Mammary microvascular endothelial cell (primary cell): ENCODE results near the gene TNFRSF6B. TPM values are rescaled to one million over a fixed set of nuclear protein-coding genes. Genes with fewer than 3 reads are reported as not detected.

Source experiments
- total RNA-seq: library from RNA; depleted of rRNA; stranded (reverse); fragments of >200 nt; gene quantifications from 2 replicates; pipeline ENCODE4 v1.2.3, GENCODE V29; 2015

TNFRSF6B gene
- total RNA-seq, result 298 and 328 TPM in 2 replicates

DNA sequence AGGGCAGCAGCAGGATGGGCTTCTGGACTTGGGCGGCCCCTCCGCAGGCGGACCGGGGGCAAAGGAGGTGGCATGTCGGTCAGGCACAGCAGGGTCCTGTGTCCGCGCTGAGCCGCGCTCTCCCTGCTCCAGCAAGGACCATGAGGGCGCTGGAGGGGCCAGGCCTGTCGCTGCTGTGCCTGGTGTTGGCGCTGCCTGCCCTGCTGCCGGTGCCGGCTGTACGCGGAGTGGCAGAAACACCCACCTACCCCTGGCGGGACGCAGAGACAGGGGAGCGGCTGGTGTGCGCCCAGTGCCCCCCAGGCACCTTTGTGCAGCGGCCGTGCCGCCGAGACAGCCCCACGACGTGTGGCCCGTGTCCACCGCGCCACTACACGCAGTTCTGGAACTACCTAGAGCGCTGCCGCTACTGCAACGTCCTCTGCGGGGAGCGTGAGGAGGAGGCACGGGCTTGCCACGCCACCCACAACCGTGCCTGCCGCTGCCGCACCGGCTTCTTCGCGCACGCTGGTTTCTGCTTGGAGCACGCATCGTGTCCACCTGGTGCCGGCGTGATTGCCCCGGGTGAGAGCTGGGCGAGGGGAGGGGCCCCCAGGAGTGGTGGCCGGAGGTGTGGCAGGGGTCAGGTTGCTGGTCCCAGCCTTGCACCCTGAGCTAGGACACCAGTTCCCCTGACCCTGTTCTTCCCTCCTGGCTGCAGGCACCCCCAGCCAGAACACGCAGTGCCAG lies at the start of gene TNFRSF6B:
TNFRSF6B (plus strand) TSS at position 25 of the 729 bp plus-strand sequence; CDS start at position 141, 116 bp downstream.

DNA sequence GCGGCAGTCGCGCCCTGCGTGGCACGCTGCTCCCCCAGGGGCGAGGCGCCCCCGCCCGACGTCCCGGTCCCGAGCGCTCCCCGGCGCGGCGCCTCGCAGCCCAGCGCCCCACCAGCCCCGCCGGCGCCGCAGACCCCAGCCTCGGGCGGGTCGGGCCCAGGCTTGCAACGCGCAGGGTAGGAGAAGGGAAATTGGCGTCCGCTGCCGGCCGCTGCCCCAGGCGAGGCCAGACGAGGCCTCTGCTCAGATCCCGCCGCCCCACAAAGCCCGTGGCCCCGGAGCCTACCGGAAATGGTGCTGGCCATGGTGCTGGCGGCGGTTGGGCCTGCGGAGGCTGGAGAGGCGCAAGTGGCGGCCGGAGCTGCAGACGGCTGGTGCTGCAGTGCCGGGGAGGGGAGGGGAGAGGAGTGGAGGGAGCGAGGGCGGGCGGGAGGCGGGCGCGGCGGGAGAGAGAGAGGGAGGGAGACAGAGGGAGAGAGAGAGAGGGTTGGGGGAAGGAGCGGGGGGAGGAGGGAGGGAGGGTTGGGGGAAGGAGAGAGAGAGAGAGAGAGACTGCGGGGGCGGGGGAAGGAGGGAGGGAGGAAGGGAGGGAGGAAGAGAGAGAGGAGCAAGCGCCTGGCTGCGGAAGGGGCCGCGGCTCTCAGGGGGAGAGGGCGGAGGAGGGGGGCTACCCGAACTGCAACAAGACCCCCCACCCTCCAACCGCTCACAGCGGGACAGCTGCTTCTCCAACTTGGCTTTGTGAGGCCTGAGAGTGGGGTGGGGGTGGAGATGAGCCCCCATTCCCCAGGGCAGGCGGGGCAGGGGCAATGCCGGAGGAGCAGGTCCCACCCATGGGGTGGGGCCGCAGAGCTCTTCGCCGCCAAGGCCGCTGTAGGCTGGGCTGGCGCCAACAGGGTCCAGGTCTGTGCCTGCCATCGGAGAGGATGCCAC lies 43.1 kb upstream of the TNFRSF6B start, which contains the start of gene STMN3:
STMN3 (minus strand) TSS at position 384 of the 933 bp plus-strand sequence; CDS start at position 305, 79 bp downstream.

GRCh38 chr20:63657937-63658748 lies 38.3 kb upstream of the TNFRSF6B start, which contains the start of gene RTEL1:
Gene RTEL1, plus strand, starts transcription at chr20:63658312. Its CDS starts 1,091 bp downstream, at chr20:63659403.

DNA sequence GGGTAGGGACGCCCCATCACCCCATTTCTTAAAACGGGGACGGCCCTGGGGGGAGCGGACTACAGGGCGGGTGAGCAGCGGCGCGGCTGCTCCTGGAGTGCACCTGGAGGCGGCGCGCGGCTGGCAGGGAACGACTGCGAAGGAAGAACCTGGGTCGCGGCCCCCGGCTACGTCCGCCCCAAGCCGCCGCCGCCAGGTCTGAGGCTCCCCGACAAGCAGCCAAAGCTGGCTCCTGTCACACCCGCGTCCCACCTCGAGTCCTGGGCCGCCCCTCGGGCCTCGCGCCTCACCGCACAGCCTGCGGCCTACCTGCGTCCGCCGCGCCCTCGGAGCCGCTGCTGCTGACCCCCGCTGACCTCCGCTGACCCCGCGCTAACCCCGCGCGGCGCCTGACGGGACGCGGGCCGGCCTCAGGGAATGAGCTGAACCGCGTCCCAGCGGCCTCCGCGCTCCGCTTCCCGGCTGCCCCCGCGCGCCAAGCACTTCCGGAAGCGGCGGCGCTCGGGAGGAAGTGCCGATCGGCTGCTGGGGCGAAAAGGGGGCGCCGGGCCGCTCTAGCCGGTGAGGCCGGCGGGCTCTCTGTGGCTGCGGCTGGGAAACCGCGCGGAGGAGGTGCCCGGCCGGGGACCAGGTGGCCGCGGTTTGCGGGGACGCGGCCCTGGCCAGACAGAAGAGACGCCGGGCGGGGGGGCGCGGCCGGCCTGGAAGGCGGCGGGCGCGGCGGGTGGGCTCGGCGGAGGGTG lies 11.3 kb downstream of the TNFRSF6B start, which contains the start of the genes ARFRP1 and ZGPAT:
ARFRP1 (minus strand) TSS at position 419 of the 743 bp plus-strand sequence. CDS start 885 bp downstream, outside the sequence.
ZGPAT (plus strand) TSS at position 482 of the 743 bp plus-strand sequence. CDS start 542 bp downstream, outside the sequence.

DNA sequence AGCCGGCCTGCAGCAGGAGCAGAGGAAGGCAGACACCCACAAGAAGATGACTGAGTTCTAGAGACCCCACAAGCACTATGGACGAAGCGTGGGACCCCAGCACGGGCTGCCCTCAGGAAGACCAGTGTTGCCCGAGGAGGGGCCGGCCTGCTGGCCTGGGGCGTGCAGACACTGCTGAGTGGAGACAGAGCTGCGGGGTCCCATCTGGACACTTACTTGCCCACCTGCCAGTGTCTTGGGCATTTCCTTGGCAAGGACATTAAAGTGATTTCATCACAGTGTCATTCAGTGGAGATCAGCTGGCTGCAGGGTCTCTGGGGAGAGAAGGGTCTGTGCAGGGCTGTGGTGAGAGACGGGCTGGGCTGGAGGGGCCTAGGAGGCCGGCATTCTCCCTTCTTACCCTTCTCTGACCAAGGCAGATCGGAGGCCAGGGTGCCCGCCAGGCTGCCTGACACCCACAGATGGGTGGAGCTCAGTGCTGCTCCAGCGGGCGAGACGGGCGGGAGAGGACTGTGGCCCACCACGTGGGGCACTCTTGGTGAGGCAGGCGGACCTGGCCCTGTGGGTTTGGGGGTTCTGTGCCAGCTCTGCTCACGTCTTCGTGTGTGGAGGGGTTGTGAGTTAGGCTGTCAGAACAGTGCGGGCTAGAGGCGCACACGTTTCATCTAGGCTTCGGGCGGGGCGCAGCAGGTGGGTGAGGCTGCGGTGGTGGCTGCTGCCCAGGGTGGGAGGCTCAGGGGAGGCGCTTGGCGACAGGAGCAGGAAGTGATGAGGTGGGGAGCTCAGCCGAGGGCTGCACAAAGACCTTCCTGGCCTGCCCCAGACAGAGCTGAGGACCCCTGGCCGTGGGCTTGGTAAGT lies 39.6 kb downstream of the TNFRSF6B start, which contains the start of gene LIME1:
LIME1 (plus strand) TSS at position 806 of the 860 bp plus-strand sequence. CDS start 886 bp downstream, outside the sequence.

GRCh38 chr20:63739130-63740069 lies 42.9 kb downstream of the TNFRSF6B start, which contains the start of gene SLC2A4RG:
Gene SLC2A4RG, plus strand, starts transcription at chr20:63739776. Its CDS starts 137 bp downstream, at chr20:63739913.

Other genes with a start within 250 kb of the TNFRSF6B start
- not detected in 2 replicates for gene KCNQ2, start 224.0 kb upstream of the TNFRSF6B start, total RNA-seq
- gene EEF1A2, start 197.6 kb upstream of the TNFRSF6B start, total RNA-seq, result 0.20 and 0.40 TPM in 2 replicates
- 81.9 and 90.7 TPM in 2 replicates for gene PPDPF, start 175.9 kb upstream of the TNFRSF6B start, total RNA-seq
- 0.05 TPM in 1 of 2 replicates, not detected in the other for gene PTK6, start 159.3 kb upstream of the TNFRSF6B start, total RNA-seq
- not detected in 2 replicates for gene SRMS, start 148.9 kb upstream of the TNFRSF6B start, total RNA-seq
- 0.69 and 0.80 TPM in 2 replicates for gene FNDC11, start 142.5 kb upstream of the TNFRSF6B start, total RNA-seq
- 115 and 116 TPM in 2 replicates for gene HELZ2, start 122.4 kb upstream of the TNFRSF6B start, total RNA-seq
- gene GMEB2, start 69.6 kb upstream of the TNFRSF6B start, total RNA-seq, result 11.5 and 12.0 TPM in 2 replicates
- gene STMN3, start 43.2 kb upstream of the TNFRSF6B start, total RNA-seq, result 1.7 and 3.1 TPM in 2 replicates
- gene RTEL1, start 38.3 kb upstream of the TNFRSF6B start, total RNA-seq, result 16.6 and 23.3 TPM in 2 replicates
- gene ARFRP1, start 11.3 kb downstream of the TNFRSF6B start, total RNA-seq, result 47.4 and 50.4 TPM in 2 replicates
- 32.4 and 35.8 TPM in 2 replicates for gene ZGPAT, start 11.4 kb downstream of the TNFRSF6B start, total RNA-seq
- gene LIME1, start 40.0 kb downstream of the TNFRSF6B start, total RNA-seq, result 3.9 and 5.5 TPM in 2 replicates
- gene SLC2A4RG, start 43.1 kb downstream of the TNFRSF6B start, total RNA-seq, result 30.6 and 42.5 TPM in 2 replicates
- 2.7 and 2.9 TPM in 2 replicates for gene ZBTB46, start 134.6 kb downstream of the TNFRSF6B start, total RNA-seq
- gene ABHD16B, start 164.8 kb downstream of the TNFRSF6B start, total RNA-seq, result not detected in 2 replicates
- 153 and 179 TPM in 2 replicates for gene TPD52L2, start 168.6 kb downstream of the TNFRSF6B start, total RNA-seq
- gene DNAJC5, start 198.5 kb downstream of the TNFRSF6B start, total RNA-seq, result 67.8 and 71.2 TPM in 2 replicates